ENCODE measurements around the gene PSME3. TPM values are rescaled to one million over a fixed set of nuclear protein-coding genes. Genes with fewer than 3 reads are reported as not detected.

The PSME3 gene
- total RNA-seq, 1 experiment from 2014 or later, result 222 TPM

DNA sequence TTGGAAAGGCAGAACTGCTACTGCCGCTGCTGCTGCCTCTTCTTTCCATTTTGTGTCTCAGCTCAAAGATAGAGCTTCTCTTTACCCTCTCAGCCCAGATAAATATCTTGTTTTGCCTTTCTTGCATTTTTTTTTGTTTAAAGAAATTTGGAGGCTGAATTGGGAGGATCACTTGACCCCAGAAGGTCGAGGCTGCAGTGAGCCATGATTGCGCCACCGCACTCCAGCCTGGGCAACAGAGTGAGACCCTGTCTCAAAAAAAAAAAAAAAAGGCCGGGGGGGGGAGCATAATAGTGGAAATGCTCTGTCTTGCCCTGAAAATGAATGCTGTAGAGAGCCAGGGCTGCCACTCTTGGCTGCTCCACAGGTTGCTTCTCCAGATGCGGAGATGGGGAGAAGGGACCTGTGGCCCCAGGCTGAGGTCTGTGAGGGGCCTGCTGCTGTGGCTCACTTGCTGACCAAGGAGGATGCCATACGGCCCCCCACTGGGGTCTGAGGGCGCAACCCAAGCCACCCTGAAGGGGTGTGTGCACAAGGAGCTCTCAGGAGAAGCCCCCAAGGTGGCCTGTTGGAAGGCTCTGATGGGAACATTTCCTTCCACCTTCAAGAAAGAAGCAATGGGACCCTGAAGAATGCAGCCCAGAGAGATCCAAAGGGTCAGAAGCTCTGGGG, 45.9 kb downstream of the PSME3 start:
- no CpG with 5 or more reads among the region's 8 CpGs for WGBS (ENCODE audit: extremely low coverage, insufficient read length, low lambda C conversion rate)
- Mint-ChIP-seq H3K27me3 (ENCODE audit: low read depth) (peaks cover 60% of the 10 kb centered on the region), H3K36me3 (ENCODE audit: insufficient read depth in 1 of 3, low read depth in 3 of 3) (no peaks in the 10 kb centered on the region; a peak in 1 of 7 replicates), H3K27ac (no peak overlapping the region), H3K4me3 (no peak overlapping the region), H3K4me1 (peaks cover 27 to 31% of the 10 kb centered on the region in 2 experiments), H3K9me3 (0 out of 5 replicates have a peak, but pooled peaks cover 0 to 3% of the 10 kb centered on the region in 2 experiments)
- no peak overlapping the region for H2BK15ac ChIP-seq (ENCODE audit: low read depth, low read length)
- H3K18ac ChIP-seq (ENCODE audit: insufficient read length, low read depth, low read length), result no peak overlapping the region
- H3K79me2 ChIP-seq (ENCODE audit: insufficient read depth, low read length), result no peaks in the 10 kb centered on the region
- no peak overlapping the region for H3K27ac ChIP-seq (ENCODE audit: insufficient read length, low read depth, low read length)
- no peak overlapping the region for H2AK5ac ChIP-seq (ENCODE audit: insufficient read length, low read length)
- H2AFZ ChIP-seq (ENCODE audit: low read length), result no peak overlapping the region
- H3K14ac ChIP-seq (ENCODE audit: insufficient read depth, low read length), result no peak overlapping the region
- H2BK120ac ChIP-seq (ENCODE audit: low read depth, low read length, poor library complexity, severe bottlenecking), result no peak overlapping the region
- no peaks in the 10 kb centered on the region for H3K27me3 ChIP-seq (ENCODE audit: insufficient read depth, low read length)
- H4K5ac ChIP-seq (ENCODE audit: insufficient read length, low read depth, low read length), result no peak overlapping the region
- no peak for DNase-seq
- no peak overlapping the region for H3K23ac ChIP-seq (ENCODE audit: insufficient read length, low read depth, low read length)
- no peak overlapping the region for H3K56ac ChIP-seq (ENCODE audit: insufficient read length, low read depth, low read length)
- H2BK12ac ChIP-seq (ENCODE audit: insufficient read length, low read depth, low read length), result no peak overlapping the region
- H3K9me3 ChIP-seq (ENCODE audit: control insufficient read depth, low read depth, low read length), result no peaks in the 10 kb centered on the region
- TF ChIP-seq, protein P1, sequence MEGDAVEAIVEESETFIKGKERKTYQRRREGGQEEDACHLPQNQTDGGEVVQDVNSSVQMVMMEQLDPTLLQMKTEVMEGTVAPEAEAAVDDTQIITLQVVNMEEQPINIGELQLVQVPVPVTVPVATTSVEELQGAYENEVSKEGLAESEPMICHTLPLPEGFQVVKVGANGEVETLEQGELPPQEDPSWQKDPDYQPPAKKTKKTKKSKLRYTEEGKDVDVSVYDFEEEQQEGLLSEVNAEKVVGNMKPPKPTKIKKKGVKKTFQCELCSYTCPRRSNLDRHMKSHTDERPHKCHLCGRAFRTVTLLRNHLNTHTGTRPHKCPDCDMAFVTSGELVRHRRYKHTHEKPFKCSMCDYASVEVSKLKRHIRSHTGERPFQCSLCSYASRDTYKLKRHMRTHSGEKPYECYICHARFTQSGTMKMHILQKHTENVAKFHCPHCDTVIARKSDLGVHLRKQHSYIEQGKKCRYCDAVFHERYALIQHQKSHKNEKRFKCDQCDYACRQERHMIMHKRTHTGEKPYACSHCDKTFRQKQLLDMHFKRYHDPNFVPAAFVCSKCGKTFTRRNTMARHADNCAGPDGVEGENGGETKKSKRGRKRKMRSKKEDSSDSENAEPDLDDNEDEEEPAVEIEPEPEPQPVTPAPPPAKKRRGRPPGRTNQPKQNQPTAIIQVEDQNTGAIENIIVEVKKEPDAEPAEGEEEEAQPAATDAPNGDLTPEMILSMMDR (conservative IDR thresholded peaks at IDR 0.05), result no peak
- no peak overlapping the region for H3K4ac ChIP-seq (ENCODE audit: low read depth, low read length)
- no peak overlapping the region for H4K91ac ChIP-seq (ENCODE audit: insufficient read length, low read depth, low read length)
- no peak overlapping the region for H2BK20ac ChIP-seq (ENCODE audit: low read depth, low read length, poor library complexity, severe bottlenecking)
- H4K20me1 ChIP-seq (ENCODE audit: control insufficient read depth, insufficient read depth, insufficient read length), result no peaks in the 10 kb centered on the region
- no peaks in the 10 kb centered on the region for H3K79me1 ChIP-seq (ENCODE audit: insufficient read depth, low read depth, low read length, poor library complexity, severe bottlenecking)
- no peaks in the 10 kb centered on the region for H3K23me2 ChIP-seq (ENCODE audit: insufficient read length, low read depth, low read length, poor library complexity, severe bottlenecking)
- no peak overlapping the region for H3T11ph ChIP-seq (ENCODE audit: low read length)
- H4K8ac ChIP-seq (replicated peaks; ENCODE audit: insufficient read length, low read depth, low read length), result no peak overlapping the region
- H3K4me1 ChIP-seq (ENCODE audit: insufficient read depth, low read length), result no peaks in the 10 kb centered on the region; the same call in 1 of the 2 replicates
- H3K9ac ChIP-seq (ENCODE audit: extremely low read depth, insufficient read length, low read length), result no peak overlapping the region
- H2BK5ac ChIP-seq (ENCODE audit: insufficient read length, low read length), result no peak overlapping the region
- no peak overlapping the region for H3K4me2 ChIP-seq (ENCODE audit: insufficient read depth, insufficient read length, low read length)
